Omental fat pad (tissue), 4 donors: Measurements from ENCODE around the gene ARPP19. TPM values are rescaled to one million over a fixed set of nuclear protein-coding genes. Genes with fewer than 3 reads are reported as not detected.

ENCODE experiments used
- ATAC-seq: fragments of 150-250 bp; one replicate; pipeline ENCODE4 v1.9.1; 2016; ENCODE audit warnings: mild to moderate bottlenecking, moderate library complexity; ENCODE audit not compliant: low FRiP score
- DNase-seq: peaks from one replicate; pipeline ENCODE4 v3.0.0-alpha.2; 2019; ENCODE audit warnings: low spot score
- total RNA-seq, 4 donors: library from RNA; depleted of rRNA; stranded (reverse); fragments of >200 nt; gene quantifications; one replicate each; pipeline ENCODE4 v1.1.0, GENCODE V29; 2016
- TF ChIP-seq, protein P1 (sequence below), 3 donors: fragments of 450-650 bp; IDR thresholded peaks; one replicate each; pipeline ENCODE4 v1.5.1; 2016 to 2017; ENCODE audit warnings: antibody characterized with exemption in 3 of 3, mild to moderate bottlenecking in 3 of 3, moderate library complexity in 2 of 3

The ARPP19 gene
- total RNA-seq, 4 donors from 2014 or later, result 105 to 144 (median 131) TPM

DNA sequence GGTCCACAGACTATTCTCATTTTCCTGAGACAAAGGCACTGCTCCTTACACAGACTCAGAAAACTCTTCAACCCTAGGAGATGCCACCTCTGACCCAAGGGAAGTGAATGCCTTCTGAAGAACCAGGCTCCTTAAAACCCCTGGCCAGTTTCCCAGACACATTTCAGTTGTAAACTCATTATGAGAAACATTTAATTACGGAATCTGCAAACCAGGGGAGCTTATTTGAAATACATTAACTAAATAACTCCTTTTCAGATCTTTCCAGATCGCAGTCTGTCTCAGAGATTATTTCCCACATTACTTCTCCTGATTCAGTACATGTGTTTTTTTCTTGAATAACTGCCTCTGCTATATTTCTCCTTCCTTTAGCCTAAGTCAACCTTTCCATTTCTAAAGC, 57.7 kb downstream of the ARPP19 start:
- DNase-seq (no peak), ATAC-seq (no peak)
- TF ChIP-seq, protein P1, sequence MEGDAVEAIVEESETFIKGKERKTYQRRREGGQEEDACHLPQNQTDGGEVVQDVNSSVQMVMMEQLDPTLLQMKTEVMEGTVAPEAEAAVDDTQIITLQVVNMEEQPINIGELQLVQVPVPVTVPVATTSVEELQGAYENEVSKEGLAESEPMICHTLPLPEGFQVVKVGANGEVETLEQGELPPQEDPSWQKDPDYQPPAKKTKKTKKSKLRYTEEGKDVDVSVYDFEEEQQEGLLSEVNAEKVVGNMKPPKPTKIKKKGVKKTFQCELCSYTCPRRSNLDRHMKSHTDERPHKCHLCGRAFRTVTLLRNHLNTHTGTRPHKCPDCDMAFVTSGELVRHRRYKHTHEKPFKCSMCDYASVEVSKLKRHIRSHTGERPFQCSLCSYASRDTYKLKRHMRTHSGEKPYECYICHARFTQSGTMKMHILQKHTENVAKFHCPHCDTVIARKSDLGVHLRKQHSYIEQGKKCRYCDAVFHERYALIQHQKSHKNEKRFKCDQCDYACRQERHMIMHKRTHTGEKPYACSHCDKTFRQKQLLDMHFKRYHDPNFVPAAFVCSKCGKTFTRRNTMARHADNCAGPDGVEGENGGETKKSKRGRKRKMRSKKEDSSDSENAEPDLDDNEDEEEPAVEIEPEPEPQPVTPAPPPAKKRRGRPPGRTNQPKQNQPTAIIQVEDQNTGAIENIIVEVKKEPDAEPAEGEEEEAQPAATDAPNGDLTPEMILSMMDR (IDR thresholded peaks at IDR 0.05), result no peak

DNA sequence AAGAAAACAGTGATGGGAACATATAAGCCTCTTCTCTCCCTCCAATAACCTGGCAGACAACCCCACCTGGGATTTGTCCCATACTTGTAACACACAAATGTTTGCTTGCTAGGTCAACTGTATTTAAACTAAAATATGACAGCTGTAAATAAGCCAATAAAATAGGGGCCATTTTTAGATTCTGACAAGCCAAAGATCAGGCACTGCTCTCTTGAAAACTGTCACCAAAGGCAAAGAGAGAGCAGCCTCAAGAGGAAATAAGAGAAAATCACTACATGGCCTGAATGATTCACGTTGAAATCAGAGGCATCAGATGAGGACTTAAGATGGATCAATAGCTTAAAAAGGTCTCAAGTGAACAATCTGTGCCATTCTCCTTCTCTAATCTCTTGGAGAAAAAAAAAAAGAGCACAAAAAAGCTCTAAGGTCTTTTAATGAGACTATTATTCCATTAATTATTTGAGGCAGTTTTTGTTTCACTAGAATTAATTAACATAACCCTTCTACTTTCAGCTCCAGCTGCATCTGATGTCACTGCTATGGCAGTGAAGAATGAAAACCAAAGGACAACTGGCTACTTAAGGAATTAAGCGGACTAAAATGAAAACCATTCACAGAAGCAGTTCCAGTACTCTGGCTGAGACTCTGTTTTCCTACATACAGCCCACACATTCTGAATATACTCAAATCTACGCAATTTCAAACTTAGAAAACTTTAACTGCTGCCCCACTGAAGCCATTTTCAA, 59.2 kb downstream of the ARPP19 start:
- ATAC-seq (no peak), DNase-seq (no peak)
- TF ChIP-seq, protein P1 (IDR thresholded peaks at IDR 0.05), result no peak

DNA sequence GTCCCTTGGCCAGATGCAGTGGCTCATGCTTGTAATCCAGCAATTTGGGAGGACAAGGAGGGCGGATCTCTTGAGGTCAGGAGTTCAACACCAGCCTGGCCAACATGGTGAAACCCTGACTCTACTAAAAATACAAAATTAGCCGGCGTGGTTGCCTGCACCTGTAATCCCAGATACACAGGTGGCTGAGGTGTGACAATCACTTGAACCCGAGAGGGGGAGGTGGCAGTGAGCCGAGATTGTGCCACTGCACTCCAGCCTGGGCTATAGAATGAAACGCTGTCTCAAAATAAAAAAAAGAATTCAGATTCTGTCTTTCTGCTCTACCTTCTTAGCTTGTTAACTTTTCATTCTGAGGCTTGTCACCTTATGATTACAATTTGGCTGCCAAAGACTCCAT, 62.3 kb downstream of the ARPP19 start:
- DNase-seq (no peak), ATAC-seq (no peak)
- TF ChIP-seq, protein P1 (IDR thresholded peaks at IDR 0.05), result no peak

DNA sequence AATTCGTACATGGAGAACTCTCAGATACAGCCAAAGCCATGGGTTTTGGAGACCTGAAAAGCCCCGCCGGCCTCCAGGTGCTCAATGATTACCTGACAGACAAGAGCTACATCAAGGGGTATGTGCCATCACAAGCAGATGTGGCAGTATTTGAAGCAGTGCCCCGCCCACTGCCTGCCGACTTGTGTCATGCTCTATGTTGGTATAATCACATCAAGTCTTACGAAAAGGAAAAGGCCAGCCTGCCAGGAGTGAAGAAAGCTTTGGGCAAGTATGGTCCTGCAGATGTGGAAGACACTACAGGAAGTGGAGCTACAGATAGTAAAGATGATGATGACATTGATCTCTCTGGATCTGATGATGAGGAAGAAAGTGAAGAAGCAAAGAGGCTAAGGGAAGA, 63.7 kb downstream of the ARPP19 start:
- TF ChIP-seq, protein P1 (IDR thresholded peaks at IDR 0.05), result no peak
- DNase-seq, result no peak
- no peak for ATAC-seq

DNA sequence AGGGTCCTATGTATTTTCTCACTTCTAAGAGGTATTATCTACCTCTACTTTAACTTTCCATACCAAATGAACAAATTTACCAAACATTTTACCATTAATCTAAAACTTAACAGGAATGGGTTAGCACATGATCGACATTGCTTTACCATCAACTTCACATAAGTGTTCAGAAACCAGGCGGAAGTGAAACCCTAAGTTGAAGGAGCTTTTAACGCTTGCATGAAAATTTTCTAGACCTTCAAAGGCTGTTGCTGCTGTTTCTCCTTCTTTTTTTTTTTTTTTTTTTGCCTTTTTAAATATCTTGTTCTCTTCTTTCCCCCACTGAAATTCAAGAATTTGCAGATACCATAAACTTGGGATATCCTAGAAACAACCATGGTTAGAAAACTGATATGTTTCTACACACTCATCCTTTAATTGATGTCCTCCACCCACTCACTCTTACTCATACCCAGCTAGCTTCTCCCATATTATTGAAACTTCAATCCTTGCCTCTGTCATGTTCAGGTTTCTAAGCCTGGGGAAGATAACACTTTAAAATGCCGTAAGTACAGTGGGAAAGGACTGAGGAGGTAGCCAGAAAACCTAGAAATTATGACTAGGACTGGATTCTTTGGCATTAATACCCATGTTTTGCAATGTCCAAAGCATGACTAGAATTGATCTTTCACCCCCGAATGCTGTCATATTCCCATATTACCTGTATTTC, 64.9 kb downstream of the ARPP19 start:
- no peak for DNase-seq
- TF ChIP-seq, protein P1 (IDR thresholded peaks at IDR 0.05), result no peak
- peak; percentile 85 for ATAC-seq

DNA sequence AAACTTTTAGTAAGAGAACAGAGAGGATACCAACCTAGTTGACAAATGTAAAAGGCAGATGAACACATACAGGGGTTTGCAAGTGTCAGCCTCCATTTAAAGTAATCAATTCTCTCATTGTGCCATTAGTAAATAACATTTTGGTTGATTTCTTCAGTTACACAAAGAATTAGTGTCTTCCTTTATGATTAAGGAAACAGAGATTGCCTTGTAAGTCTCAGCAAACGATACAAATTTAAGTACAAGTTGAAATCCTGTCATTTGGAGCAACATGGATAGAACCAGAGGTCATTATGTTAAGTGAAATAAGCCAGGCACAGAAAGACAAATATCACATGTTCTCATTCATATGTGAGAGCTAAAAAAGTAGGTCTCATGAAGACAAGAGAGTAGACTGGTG, 66.2 kb downstream of the ARPP19 start:
- DNase-seq (no peak), ATAC-seq (no peak)
- TF ChIP-seq, protein P1 (IDR thresholded peaks at IDR 0.05), result no peak

DNA sequence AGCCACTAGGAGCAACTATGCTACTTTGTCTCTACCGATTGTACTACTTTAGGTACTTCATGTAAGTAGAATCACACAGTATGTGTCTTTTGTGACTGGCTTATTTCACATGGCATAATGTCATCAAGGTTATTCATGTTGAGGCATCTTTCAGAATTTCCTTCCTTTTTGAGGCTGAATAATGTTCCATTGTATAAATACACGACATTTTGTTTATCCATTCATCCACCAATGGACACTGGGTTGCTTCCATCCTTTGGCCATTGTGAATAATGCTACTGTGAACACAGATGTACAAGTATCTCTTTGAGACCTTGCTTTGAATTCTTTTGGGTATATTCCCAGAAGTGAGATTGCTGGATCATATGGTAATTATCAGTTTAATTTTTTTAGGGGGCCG, 69.3 kb downstream of the ARPP19 start:
- TF ChIP-seq, protein P1 (IDR thresholded peaks at IDR 0.05), result no peak
- DNase-seq, result no peak
- ATAC-seq, result no peak
